Endodermal cell (in vitro differentiated cells): ENCODE results near the gene NANOGP8. TPM values are rescaled to one million over a fixed set of nuclear protein-coding genes. Genes with fewer than 3 reads are reported as not detected.

Experiments used
- DNase-seq: peaks from one replicate; pipeline ENCODE4 v3.0.0-alpha.2; 2017
- H3K27ac ChIP-seq: 2 replicates; pipeline ENCODE4 v1.5.1; 2013; ENCODE audit warnings: mild to moderate bottlenecking, low read depth, low read length, moderate library complexity
- H3K27me3 ChIP-seq: 2 replicates; pipeline ENCODE4 v1.6.1; 2013; ENCODE audit warnings: mild to moderate bottlenecking, low read length, moderate library complexity; ENCODE audit not compliant: insufficient read depth, control insufficient read depth, poor library complexity, severe bottlenecking
- H3K36me3 ChIP-seq: 2 replicates; pipeline ENCODE4 v1.7.0; 2013; ENCODE audit warnings: mild to moderate bottlenecking, low read length, moderate library complexity; ENCODE audit not compliant: control insufficient read depth, insufficient read depth
- H3K4me1 ChIP-seq: one replicate; pipeline ENCODE4 v1.7.0; 2013; ENCODE audit warnings: low read length; ENCODE audit not compliant: control insufficient read depth, insufficient read depth
- H3K4me3 ChIP-seq: 2 replicates; pipeline ENCODE4 v1.5.1; 2013; ENCODE audit warnings: mild to moderate bottlenecking, low read length, moderate library complexity
- H3K9ac ChIP-seq: 2 replicates; pipeline ENCODE4 v1.6.1; 2013; ENCODE audit warnings: mild to moderate bottlenecking, low read length, moderate library complexity; ENCODE audit not compliant: poor library complexity, severe bottlenecking; ENCODE audit errors: extremely low read depth
- H3K9me3 ChIP-seq: 2 replicates; pipeline ENCODE4 v1.6.1; 2013; ENCODE audit warnings: mild to moderate bottlenecking, low read length, moderate library complexity; ENCODE audit not compliant: control insufficient read depth
- H3K27ac Mint-ChIP-seq: 2 replicates; pipeline ENCODE4 v1.8.0; 2020; ENCODE audit warnings: mixed read lengths
- H3K27me3 Mint-ChIP-seq: 2 replicates; pipeline ENCODE4 v1.8.0; 2021; ENCODE audit warnings: mild to moderate bottlenecking, mixed read lengths; ENCODE audit not compliant: insufficient read depth
- H3K36me3 Mint-ChIP-seq: 2 replicates; pipeline ENCODE4 v1.8.0; 2020; ENCODE audit warnings: low read depth, mixed read lengths
- H3K4me1 Mint-ChIP-seq: 2 replicates; pipeline ENCODE4 v1.8.0; 2020; ENCODE audit warnings: mixed read lengths
- H3K4me3 Mint-ChIP-seq: 2 replicates; pipeline ENCODE4 v1.8.0; 2020; ENCODE audit warnings: mild to moderate bottlenecking, moderate library complexity, mixed read lengths
- H3K9me3 Mint-ChIP-seq: 2 replicates; pipeline ENCODE4 v1.8.0; 2020; ENCODE audit warnings: mild to moderate bottlenecking, mixed read lengths
- CTCF ChIP-seq: fragments of 200-600 bp; sonication (generic); conservative IDR thresholded peaks from 2 replicates; pipeline ENCODE4 v1.5.0; 2021; ENCODE audit warnings: antibody characterized with exemption, mild to moderate bottlenecking
- WGBS, 2 experiments: methylation state at CpG; one replicate each; pipeline versions ENCODE4 v1.1.5 to v1.1.7; 2013; ENCODE audit warnings: missing lambda C conversion rate in 2 of 2, mixed read lengths in 1 of 2; ENCODE audit not compliant: insufficient coverage in 1 of 2, insufficient read length in 1 of 2; 5-methylcytosine and 5-hydroxymethylcytosine counted together
- total RNA-seq, 2 donors: library from RNA; stranded (reverse); fragmentation: NEBNext Ultra II Directional in 1 of 2; extraction: Animal tissue kit (Norgen Biotek cat#: 25700) in 1 of 2; gene quantifications; 2 replicates in 1 of 2; 3 replicates in 1 of 2; pipeline ENCODE4 v1.2.1, GENCODE V29; 2021

Gene NANOGP8
- total RNA-seq, 2 donors from 2014 or later, result 1.5 to 47.2 TPM

GRCh38 chr15:35129361-35129760 lies 44.3 kb upstream of the NANOGP8 start:
- H3K27me3 ChIP-seq, result no peaks in the 10 kb centered on the region
- H3K9me3 ChIP-seq, result peaks cover 10% of the 10 kb centered on the region
- Mint-ChIP-seq H3K27ac (no peak overlapping the region), H3K4me1 (peaks cover 5% of the 10 kb centered on the region), H3K27me3 (no peaks in the 10 kb centered on the region), H3K4me3 (no peak overlapping the region), H3K9me3 (peaks cover 9% of the 10 kb centered on the region), H3K36me3 (peaks cover 8% of the 10 kb centered on the region)
- H3K9ac ChIP-seq, result no peak overlapping the region
- no peak for DNase-seq
- no peak overlapping the region for H3K4me3 ChIP-seq
- WGBS, 2 experiments, result 82% methylated on average over 4 of the region's 4 CpGs; no CpG with 5 or more reads in 1 of the 2 experiments
- no peak overlapping the region for H3K27ac ChIP-seq
- H3K4me1 ChIP-seq, result no peaks in the 10 kb centered on the region
- H3K36me3 ChIP-seq, result no peaks in the 10 kb centered on the region
- TF ChIP-seq CTCF, result no peak

- no peak overlapping the region for H3K27ac ChIP-seq
- peaks cover 8% of the 10 kb centered on the region for H3K36me3 Mint-ChIP-seq
- WGBS, 2 experiments, result 83 to 85% methylated on average over 1 of the region's 1 CpG
These were observed 42.6 kb upstream of the NANOGP8 start for GRCh38 chr15:35127717-35128116.

GRCh38 chr15:35126236-35126635 lies 41.1 kb upstream of the NANOGP8 start:
- Histone ChIP-seq H3K27ac (no peak overlapping the region), H3K4me1 (no peaks in the 10 kb centered on the region), H3K27me3 (no peaks in the 10 kb centered on the region), H3K9me3 (peaks cover 10% of the 10 kb centered on the region), H3K9ac (no peak overlapping the region), H3K4me3 (no peak overlapping the region), H3K36me3 (no peaks in the 10 kb centered on the region)
- WGBS, 2 experiments, result 92% methylated on average over 1 of the region's 1 CpG; no CpG with 5 or more reads in 1 of the 2 experiments
- DNase-seq, result no peak
- Mint-ChIP-seq H3K4me1 (no peaks in the 10 kb centered on the region), H3K4me3 (no peak overlapping the region), H3K27me3 (no peaks in the 10 kb centered on the region), H3K9me3 (peaks cover 11% of the 10 kb centered on the region), H3K27ac (no peak overlapping the region), H3K36me3 (peaks cover 8% of the 10 kb centered on the region)
- TF ChIP-seq CTCF, result no peak

More at GRCh38 chr15:35127717-35128116, 42.6 kb upstream of the NANOGP8 start:
- Mint-ChIP-seq H3K27me3 (no peaks in the 10 kb centered on the region), H3K27ac (no peak overlapping the region), H3K4me3 (no peak overlapping the region), H3K4me1 (no peaks in the 10 kb centered on the region), H3K9me3 (peaks cover 9% of the 10 kb centered on the region)
- no peak for TF ChIP-seq CTCF
- Histone ChIP-seq H3K4me3 (no peak overlapping the region), H3K36me3 (no peaks in the 10 kb centered on the region), H3K9me3 (peaks cover 10% of the 10 kb centered on the region), H3K9ac (no peak overlapping the region), H3K4me1 (no peaks in the 10 kb centered on the region), H3K27me3 (no peaks in the 10 kb centered on the region)
- DNase-seq, result no peak
